Activated CD8-positive, alpha-beta T cell treated with anti-CD3 and anti-CD28 coated beads, Interleukin-2, amount 10 ng/mL, durations not matched to agents 7 days and 5 days (primary cell): ENCODE results near the gene RPS6KA5. TPM values are rescaled to one million over a fixed set of nuclear protein-coding genes. Genes with fewer than 3 reads are reported as not detected.
"Not testable (repeated sequence)": the region's sequence is repeated elsewhere in the genome, so short reads cannot be mapped to it uniquely, and the experiment has no call there.

Experiments
- ATAC-seq: fragments of 150-1000 bp; cut with Tn5 transposase; one replicate; pipeline ENCODE4 v1.10.0; 2021; ENCODE audit warnings: moderate library complexity
- CTCF ChIA-PET: fragments of 350-600 bp; sonication (Branson Sonifier 250); formaldehyde crosslinking; loops from one replicate; lab custom pipeline; 2021; ENCODE audit warnings: antibody characterized with exemption; lab: Charles Lee
- POLR2A ChIA-PET: fragments of 350-600 bp; sonication (Branson Sonifier 250); formaldehyde crosslinking; loops from one replicate; lab custom pipeline; 2021; ENCODE audit warnings: antibody characterized with exemption; lab: Charles Lee
- DNase-seq: peaks from one replicate; pipeline ENCODE4 v3.0.0-alpha.2; 2020
- H3K27ac Mint-ChIP-seq: one replicate; pipeline ENCODE4 v1.8.0; 2021; ENCODE audit warnings: mild to moderate bottlenecking, mixed read lengths
- H3K27me3 Mint-ChIP-seq: one replicate; pipeline ENCODE4 v1.8.0; 2021; ENCODE audit warnings: low read depth, mixed read lengths
- H3K36me3 Mint-ChIP-seq: one replicate; pipeline ENCODE4 v1.8.0; 2021; ENCODE audit warnings: low read depth, mixed read lengths
- H3K4me1 Mint-ChIP-seq: one replicate; pipeline ENCODE4 v1.8.0; 2021; ENCODE audit warnings: low read depth, mixed read lengths
- H3K4me3 Mint-ChIP-seq: one replicate; pipeline ENCODE4 v1.8.0; 2021; ENCODE audit warnings: mild to moderate bottlenecking, mixed read lengths
- H3K9me3 Mint-ChIP-seq: one replicate; pipeline ENCODE4 v1.8.0; 2022; ENCODE audit warnings: mixed read lengths; ENCODE audit not compliant: insufficient read depth
- total RNA-seq, 2 experiments: library from RNA; stranded (reverse); gene quantifications; one replicate each; pipeline ENCODE4 v1.2.3, GENCODE V29; 2021

RPS6KA5 gene
- 10 to 100 TPM; 50.8 to 53.1 TPM for total RNA-seq

DNA sequence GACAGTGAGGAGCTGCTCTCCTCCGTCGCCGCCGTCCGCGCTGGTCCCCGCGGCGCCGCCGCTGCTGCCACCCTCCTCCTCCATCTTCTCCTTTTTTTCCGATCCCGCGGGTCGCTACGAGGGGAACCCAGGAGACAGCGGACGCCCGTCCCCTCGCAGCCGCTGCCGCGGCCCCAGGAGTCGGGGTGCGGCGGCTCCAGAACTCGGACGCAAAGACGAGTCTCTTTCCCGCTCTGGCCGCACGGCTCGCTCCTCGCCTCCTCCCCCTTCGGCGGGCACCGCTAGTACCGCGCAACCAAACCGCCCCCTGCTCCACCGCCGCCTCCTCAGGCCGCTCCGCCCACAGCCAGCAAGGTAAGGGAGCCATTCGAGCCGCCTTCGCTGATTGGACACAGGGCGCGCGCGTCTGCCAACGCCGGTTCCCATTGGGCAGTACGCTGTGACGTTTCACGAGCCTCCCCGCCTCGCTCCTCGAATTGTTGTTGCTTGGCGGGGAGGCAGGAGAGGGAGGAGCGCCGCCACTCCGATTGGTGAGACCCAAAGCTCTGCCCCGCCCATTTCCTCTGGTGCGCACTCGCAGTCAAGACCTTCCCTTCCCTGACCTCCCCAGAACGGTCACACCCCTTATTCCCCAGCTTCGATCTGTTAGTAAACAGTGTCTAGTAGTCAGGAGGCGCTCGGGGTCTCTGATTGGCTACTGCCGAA lies at the start of gene RPS6KA5:
RPS6KA5 (minus strand) TSS at position 291 of the 705 bp plus-strand sequence; CDS start at position 84, 207 bp downstream.
- ChIA-PET POLR2A (interaction anchor here (0.6 to 11.0 kb wide), 28 partner anchors 8 to 239 kb away, joined by 3 to 203 read pairs (median 4); partner anchors contain the start of genes DGLUCY and GPR68), CTCF (interaction anchor here (0.6 to 7.1 kb wide), 15 partner anchors 17 to 157 kb away, joined by 3 to 108 read pairs (median 4); partner anchors contain the start of gene DGLUCY)
- H3K27me3 Mint-ChIP-seq = no peaks in the 10 kb centered on the region
- H3K9me3 Mint-ChIP-seq = peaks cover 5% of the 10 kb centered on the region
- peaks cover 54% of the 10 kb centered on the region for H3K36me3 Mint-ChIP-seq
- ATAC-seq (peak; percentile 85), DNase-seq (peak; percentile 100)
- H3K4me1 Mint-ChIP-seq = peaks cover 62% of the 10 kb centered on the region
- H3K27ac Mint-ChIP-seq = peak within 1 kb of the TSS; percentile 65
- H3K4me3 Mint-ChIP-seq = peak within 1 kb of the TSS; percentile 90

DNA sequence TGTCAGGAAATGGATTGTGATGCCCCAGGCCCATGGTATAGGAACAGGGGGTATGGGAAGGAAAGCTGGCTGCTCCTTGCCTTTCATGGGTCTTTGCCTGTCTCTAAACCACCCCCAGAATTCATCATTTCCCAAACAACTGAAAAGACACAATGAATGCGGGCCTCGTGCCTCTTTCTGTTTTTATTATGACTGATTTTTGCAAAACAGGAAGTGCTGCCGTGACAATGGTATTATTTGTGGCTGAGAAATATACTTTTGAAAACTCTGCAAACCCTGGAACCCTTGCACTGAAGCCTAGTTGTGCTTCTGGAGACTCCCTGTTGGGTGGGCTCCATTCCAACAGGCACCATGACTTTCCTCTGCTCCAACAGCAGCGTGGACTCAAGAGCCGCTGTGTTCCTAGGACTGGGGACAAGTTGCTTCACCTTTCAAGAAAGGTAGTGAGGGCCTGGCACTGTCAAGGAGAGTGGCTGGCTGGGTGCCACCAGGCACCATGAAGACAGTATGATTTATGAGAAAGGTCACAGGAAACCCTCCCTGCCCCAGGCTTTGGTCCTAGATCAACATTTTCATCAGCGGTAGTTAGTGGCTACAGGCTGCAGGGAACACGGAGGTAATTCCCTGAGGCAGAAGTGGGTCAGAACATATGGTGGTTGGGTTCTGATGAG lies 48.6 kb upstream of the RPS6KA5 start:
- ChIA-PET CTCF (no interaction called here), POLR2A (interaction anchor here (1.0 kb wide), 1 partner anchor 39 kb away, joined by 3 read pairs; no protein-coding TSS in a partner anchor)
- Mint-ChIP-seq H3K27me3 (no peaks in the 10 kb centered on the region), H3K4me1 (peaks cover 57% of the 10 kb centered on the region), H3K4me3 (peak overlapping the region; percentile 30), H3K36me3 (peaks cover 26% of the 10 kb centered on the region), H3K27ac (peak overlapping the region; percentile 92), H3K9me3 (no peaks in the 10 kb centered on the region)
- DNase-seq (peak; percentile 46), ATAC-seq (no peak)

DNA sequence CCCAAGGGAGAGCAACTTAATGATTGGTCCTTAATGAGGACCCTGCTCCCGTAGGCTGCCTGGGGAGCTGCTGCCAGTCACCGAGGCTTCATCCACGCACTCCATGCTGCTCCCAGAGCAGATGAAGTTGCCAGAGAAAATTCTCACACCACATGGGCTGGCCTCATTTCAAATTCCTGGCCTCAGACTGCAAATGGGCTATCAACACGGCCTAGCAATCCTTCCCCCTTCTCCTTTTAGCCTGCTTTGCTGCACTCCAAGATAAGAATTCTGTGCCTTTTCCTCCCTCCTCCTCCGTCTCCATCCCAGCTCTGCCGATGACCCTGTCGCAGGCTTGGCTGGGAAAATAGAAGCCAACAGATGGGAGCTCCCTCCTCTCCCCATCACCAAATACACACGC lies 42.7 kb upstream of the RPS6KA5 start:
- Mint-ChIP-seq H3K27ac (no peak overlapping the region), H3K4me3 (no peak overlapping the region), H3K27me3 (no peaks in the 10 kb centered on the region), H3K9me3 (no peaks in the 10 kb centered on the region), H3K36me3 (peaks cover 9% of the 10 kb centered on the region), H3K4me1 (peaks cover 17% of the 10 kb centered on the region)
- ATAC-seq (no peak), DNase-seq (no peak)
- CTCF ChIA-PET = interaction anchor here (0.6 kb wide), 1 partner anchor 176 kb away, joined by 3 read pairs; no protein-coding TSS in a partner anchor
- POLR2A ChIA-PET = no interaction called here

DNA sequence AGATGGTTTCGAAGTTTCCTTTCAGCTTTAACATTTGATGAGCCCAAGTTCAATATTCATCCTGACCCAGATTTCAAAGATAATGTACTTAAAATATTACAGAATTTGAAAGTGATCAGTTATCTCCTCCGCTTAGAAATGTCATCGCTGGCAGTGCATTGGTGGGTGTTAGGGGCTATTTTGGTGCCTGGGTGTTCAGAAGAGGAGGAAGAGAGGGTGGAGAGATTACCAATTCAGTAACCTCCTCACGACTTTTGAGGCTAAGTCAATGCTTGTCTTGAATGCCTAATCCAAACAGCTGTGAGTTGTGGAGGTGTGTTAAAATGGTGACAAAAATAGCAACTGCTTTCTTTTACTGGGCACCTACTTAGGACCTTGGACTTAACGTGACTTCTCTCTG lies 39.7 kb upstream of the RPS6KA5 start:
- POLR2A ChIA-PET = interaction anchor here (1.7 kb wide), 1 partner anchor 39 kb away, joined by 3 read pairs; the partner anchor contains the start of gene RPS6KA5

DNA sequence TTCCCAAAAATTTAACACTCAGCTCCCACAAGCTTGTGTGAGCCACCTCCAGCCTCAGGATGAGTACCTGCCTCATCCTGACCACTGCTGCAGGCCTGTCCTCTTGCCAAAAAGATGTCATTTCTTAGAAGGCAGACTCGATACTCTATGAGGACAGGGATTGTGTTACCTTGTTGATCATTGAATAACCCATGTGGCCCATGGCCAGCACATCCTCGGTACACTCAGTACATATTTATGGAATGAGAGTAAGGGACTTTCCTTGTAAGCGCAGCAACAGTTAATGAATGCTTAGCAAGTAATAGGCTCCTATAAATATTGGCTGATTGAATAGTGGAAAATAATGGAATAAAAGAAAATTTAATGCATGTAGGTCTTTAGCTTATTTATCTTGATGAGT lies 38.1 kb upstream of the RPS6KA5 start:
- Mint-ChIP-seq H3K36me3 (peaks cover 2% of the 10 kb centered on the region), H3K27ac (no peak overlapping the region), H3K4me3 (no peak overlapping the region), H3K4me1 (peaks cover 8% of the 10 kb centered on the region), H3K9me3 (no peaks in the 10 kb centered on the region), H3K27me3 (no peaks in the 10 kb centered on the region)
- CTCF ChIA-PET = interaction anchor here (0.8 to 1.5 kb wide), 4 partner anchors 11 to 196 kb away, joined by 3 to 4 read pairs (median 4); no protein-coding TSS in a partner anchor
- POLR2A ChIA-PET = interaction anchor here (1.2 to 1.8 kb wide), 2 partner anchors 16 to 38 kb away, joined by 4 to 7 read pairs; partner anchors contain the start of gene RPS6KA5
- no peak for DNase-seq
- ATAC-seq = no peak

More for the DNA sequence above, 39.7 kb upstream of the RPS6KA5 start:
- ATAC-seq (no peak), DNase-seq (no peak)
- CTCF ChIA-PET = interaction anchor here (1.2 kb wide), 1 partner anchor 73 kb away, joined by 3 read pairs; no protein-coding TSS in a partner anchor
- Mint-ChIP-seq H3K27me3 (no peaks in the 10 kb centered on the region), H3K27ac (no peak overlapping the region), H3K4me3 (no peak overlapping the region), H3K4me1 (peaks cover 8% of the 10 kb centered on the region), H3K9me3 (no peaks in the 10 kb centered on the region), H3K36me3 (peaks cover 2% of the 10 kb centered on the region)

- H3K4me3 Mint-ChIP-seq = not testable (repeated sequence)
- POLR2A ChIA-PET = interaction anchor here (1.0 to 1.8 kb wide), 3 partner anchors 8 to 37 kb away, joined by 4 to 7 read pairs (median 4); partner anchors contain the start of gene RPS6KA5
Observed at GRCh38 chr14:91097657-91098056, 37.2 kb upstream of the RPS6KA5 start.

DNA sequence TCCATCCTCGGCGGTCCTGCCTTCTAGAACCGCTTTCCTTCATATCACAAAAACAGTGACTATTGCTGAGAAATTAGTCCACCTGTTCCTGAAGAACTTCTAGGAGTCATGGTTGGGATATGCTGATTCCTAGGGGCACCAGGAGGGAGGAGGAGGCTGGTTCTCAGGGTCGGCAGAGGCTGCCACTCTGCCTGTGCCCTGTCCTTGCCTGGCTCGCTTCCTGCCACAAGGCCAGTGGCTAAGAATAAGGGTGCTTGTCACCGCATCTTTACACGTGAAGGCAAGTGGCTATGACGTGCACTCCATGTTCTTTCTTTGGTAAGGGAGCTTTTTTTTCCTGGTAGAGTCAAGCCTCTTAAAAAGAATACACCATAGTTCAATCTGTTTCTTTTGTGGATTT lies 34.7 kb upstream of the RPS6KA5 start:
- no peak for ATAC-seq
- Mint-ChIP-seq H3K4me3 (no peak overlapping the region), H3K27me3 (no peaks in the 10 kb centered on the region), H3K27ac (no peak overlapping the region), H3K9me3 (no peaks in the 10 kb centered on the region), H3K4me1 (peaks cover 11% of the 10 kb centered on the region), H3K36me3 (peaks cover 2% of the 10 kb centered on the region)
- POLR2A ChIA-PET = interaction anchor here (0.8 to 1.8 kb wide), 3 partner anchors 12 to 34 kb away, joined by 3 to 4 read pairs (median 4); partner anchors contain the start of gene RPS6KA5
- DNase-seq = no peak
- CTCF ChIA-PET = no interaction called here

More at GRCh38 chr14:91097657-91098056, 37.2 kb upstream of the RPS6KA5 start:
- not testable (repeated sequence) for H3K27me3 Mint-ChIP-seq, ATAC-seq, DNase-seq, H3K9me3 Mint-ChIP-seq, H3K4me1 Mint-ChIP-seq, H3K27ac Mint-ChIP-seq, H3K36me3 Mint-ChIP-seq
- CTCF ChIA-PET = interaction anchor here (0.9 to 1.6 kb wide), 6 partner anchors 10 to 76 kb away, joined by 3 to 5 read pairs (median 4); partner anchors contain the start of genes DGLUCY and RPS6KA5

- ChIA-PET CTCF (no interaction called here), POLR2A (interaction anchor here (0.8 to 1.8 kb wide), 3 partner anchors 13 to 34 kb away, joined by 3 to 4 read pairs (median 4); partner anchors contain the start of gene RPS6KA5)
- ATAC-seq (no peak), DNase-seq (no peak)
- Mint-ChIP-seq H3K36me3 (peaks cover 2% of the 10 kb centered on the region), H3K4me3 (no peak overlapping the region), H3K9me3 (no peaks in the 10 kb centered on the region), H3K27ac (no peak overlapping the region), H3K27me3 (no peaks in the 10 kb centered on the region), H3K4me1 (peaks cover 13% of the 10 kb centered on the region)
Observed at GRCh38 chr14:91094772-91095171, 34.3 kb upstream of the RPS6KA5 start.

DNA sequence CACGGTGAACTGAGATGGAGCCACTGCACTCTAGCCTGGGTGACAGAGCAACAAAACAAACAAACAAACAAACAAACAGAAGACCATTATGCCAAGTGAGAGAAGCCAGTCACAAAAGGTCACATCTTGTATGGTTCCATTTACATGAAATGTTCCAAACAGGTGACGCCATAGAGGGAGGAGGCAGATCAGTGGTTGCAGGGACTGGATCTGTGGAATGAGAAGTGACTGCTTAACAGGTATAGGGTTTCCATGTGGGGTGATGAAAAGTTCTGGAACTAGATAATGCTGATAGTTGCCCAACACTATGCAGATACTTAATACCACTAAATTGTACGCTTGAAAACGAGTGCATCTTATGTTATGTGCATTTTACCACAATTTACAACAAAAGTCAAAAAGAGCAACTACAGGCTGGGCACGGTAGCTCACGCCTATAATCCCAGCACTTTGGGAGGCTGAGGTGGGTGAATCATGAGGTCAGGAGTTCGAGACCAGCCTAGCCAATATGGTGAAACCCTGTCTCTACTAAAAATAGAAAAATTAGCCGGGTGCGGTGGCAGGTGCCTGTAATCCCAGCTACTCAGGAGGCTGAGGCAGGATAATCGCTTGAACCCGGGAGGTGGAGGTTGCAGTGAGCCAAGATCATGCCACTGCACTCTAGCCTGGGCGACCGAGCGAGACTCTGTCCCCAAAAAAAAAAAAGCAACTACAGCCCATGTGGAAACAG lies 33.5 kb upstream of the RPS6KA5 start:
- H3K27ac Mint-ChIP-seq, H3K36me3 Mint-ChIP-seq, DNase-seq, CTCF ChIA-PET, H3K27me3 Mint-ChIP-seq, ATAC-seq, H3K4me3 Mint-ChIP-seq, H3K9me3 Mint-ChIP-seq: not testable (repeated sequence)
- peaks cover 13% of the 10 kb centered on the region for H3K4me1 Mint-ChIP-seq
- POLR2A ChIA-PET = interaction anchor here (1.8 kb wide), 1 partner anchor 21 kb away, joined by 4 read pairs; no protein-coding TSS in a partner anchor

GRCh38 chr14:91092073-91092472 lies 31.6 kb upstream of the RPS6KA5 start:
- Mint-ChIP-seq H3K4me1 (peaks cover 19% of the 10 kb centered on the region), H3K9me3 (no peaks in the 10 kb centered on the region), H3K27me3 (no peaks in the 10 kb centered on the region), H3K36me3 (peaks cover 2% of the 10 kb centered on the region), H3K27ac (no peak overlapping the region), H3K4me3 (no peak overlapping the region)
- ATAC-seq (no peak), DNase-seq (no peak)
- CTCF ChIA-PET = no interaction called here
- POLR2A ChIA-PET = no interaction called here

DNA sequence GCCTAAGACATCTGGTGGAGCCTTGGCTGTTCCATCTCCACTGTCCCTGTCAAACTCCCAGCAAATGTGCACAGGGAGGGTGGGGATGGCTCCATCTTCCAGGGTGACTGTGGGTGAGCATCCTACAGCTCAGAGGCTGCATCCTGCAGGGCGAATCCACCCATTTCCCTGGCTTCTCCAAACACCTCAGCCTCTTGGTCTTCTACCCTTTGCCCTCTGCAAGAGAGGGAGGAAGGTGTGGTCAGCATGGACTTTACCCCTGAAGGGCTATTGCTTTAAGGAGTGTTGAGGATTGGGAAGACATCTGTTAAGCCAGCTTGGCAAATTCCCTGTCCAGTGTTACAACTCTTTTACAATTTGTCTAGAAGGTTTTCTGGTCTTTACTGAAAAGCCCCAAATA lies 30.3 kb upstream of the RPS6KA5 start:
- DNase-seq = no peak
- no peak overlapping the region for H3K27ac Mint-ChIP-seq

More for the DNA sequence above, 30.3 kb upstream of the RPS6KA5 start:
- POLR2A ChIA-PET = no interaction called here
- no peaks in the 10 kb centered on the region for H3K27me3 Mint-ChIP-seq
- no peak overlapping the region for H3K4me3 Mint-ChIP-seq
- peaks cover 23% of the 10 kb centered on the region for H3K4me1 Mint-ChIP-seq
- CTCF ChIA-PET = no interaction called here
- peaks cover 2% of the 10 kb centered on the region for H3K36me3 Mint-ChIP-seq
- no peak for ATAC-seq
- no peaks in the 10 kb centered on the region for H3K9me3 Mint-ChIP-seq
